IMR-90 (cell line): ENCODE measurements around the gene HNRNPR.

Experiments used
- BHLHE40 ChIP-seq: fragments of 150-350 bp; IDR thresholded peaks from 2 replicates; pipeline ENCODE4 v1.6.1; 2016; ENCODE audit warnings: mild to moderate bottlenecking, low read depth, low read length
- CHD1 ChIP-seq: IDR thresholded peaks from 2 replicates; pipeline ENCODE4 v1.6.1; 2012; ENCODE audit warnings: low read depth, low read length, improper control_type of control experiment
- FOS ChIP-seq: fragments of 150-350 bp; IDR thresholded peaks from 2 replicates; pipeline ENCODE4 v1.6.1; 2016; ENCODE audit warnings: low read depth, low read length
- MAZ ChIP-seq: IDR thresholded peaks from 2 replicates; pipeline ENCODE4 v1.6.1; 2012; ENCODE audit warnings: low read depth, mild to moderate bottlenecking, low read length, improper control_type of control experiment, moderate library complexity, borderline replicate concordance
- MXI1 ChIP-seq: IDR thresholded peaks from 2 replicates; pipeline ENCODE4 v1.6.1; 2012; ENCODE audit warnings: low read depth, mild to moderate bottlenecking, low read length, moderate library complexity, borderline replicate concordance
- POLR2A ChIP-seq: IDR thresholded peaks from 2 replicates; pipeline ENCODE4 v1.6.1; 2012; ENCODE audit warnings: mild to moderate bottlenecking, low read depth, low read length
- RAD21 ChIP-seq: IDR thresholded peaks from 2 replicates; pipeline ENCODE4 v1.6.1; 2012; ENCODE audit warnings: low read length, improper control_type of control experiment
- RFX5 ChIP-seq: IDR thresholded peaks from 2 replicates; pipeline ENCODE4 v1.8.0; 2012; ENCODE audit warnings: low read depth, mild to moderate bottlenecking, low read length, moderate library complexity
- SMC3 ChIP-seq: fragments of 150-350 bp; IDR thresholded peaks from 2 replicates; pipeline ENCODE4 v1.6.1; 2016; ENCODE audit warnings: low read depth, mild to moderate bottlenecking, antibody characterized with exemption, low read length, moderate library complexity
- TF ChIP-seq, protein P1 (sequence below): conservative IDR thresholded peaks from 2 replicates; pipeline ENCODE4 v1.5.1; 2012; ENCODE audit warnings: mild to moderate bottlenecking, low read depth, low read length, improper control_type of control experiment

DNA sequence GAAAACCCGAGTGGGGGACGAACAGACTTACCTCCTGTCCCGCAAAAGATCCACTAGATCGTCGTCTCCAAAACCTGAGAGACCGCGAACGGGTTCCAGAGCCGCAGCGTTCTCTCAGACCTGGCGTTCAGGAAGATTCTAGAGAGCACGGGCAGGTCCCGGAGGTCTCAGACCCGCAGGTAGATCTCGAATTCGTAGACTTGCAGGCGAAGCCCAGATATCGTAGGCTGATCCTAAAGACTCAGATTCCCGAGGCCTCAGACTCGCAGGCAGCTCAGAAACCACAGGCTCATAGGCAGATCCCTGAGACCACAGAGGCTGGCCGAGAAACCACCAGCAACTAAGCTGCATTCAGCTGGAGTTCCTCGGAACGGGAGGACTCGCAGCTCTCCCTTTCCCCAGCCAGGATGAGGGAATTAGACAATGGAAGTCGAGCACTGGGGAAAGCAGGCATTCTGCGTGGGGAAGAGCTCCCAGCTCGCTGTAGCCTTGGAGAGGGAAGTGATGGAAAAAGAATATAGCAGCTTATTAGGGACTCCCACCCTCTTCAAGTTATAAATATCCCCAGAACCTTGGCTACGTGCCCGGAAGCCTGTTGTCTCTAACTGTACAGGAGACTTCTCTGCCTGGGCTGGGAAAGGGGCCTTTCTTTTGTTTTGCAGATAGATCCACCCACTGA, 25.4 kb upstream of the HNRNPR start, which contains the start of gene ZNF436:
- no peak for TF ChIP-seq BHLHE40
- no peak for TF ChIP-seq CHD1
- TF ChIP-seq, protein P1, sequence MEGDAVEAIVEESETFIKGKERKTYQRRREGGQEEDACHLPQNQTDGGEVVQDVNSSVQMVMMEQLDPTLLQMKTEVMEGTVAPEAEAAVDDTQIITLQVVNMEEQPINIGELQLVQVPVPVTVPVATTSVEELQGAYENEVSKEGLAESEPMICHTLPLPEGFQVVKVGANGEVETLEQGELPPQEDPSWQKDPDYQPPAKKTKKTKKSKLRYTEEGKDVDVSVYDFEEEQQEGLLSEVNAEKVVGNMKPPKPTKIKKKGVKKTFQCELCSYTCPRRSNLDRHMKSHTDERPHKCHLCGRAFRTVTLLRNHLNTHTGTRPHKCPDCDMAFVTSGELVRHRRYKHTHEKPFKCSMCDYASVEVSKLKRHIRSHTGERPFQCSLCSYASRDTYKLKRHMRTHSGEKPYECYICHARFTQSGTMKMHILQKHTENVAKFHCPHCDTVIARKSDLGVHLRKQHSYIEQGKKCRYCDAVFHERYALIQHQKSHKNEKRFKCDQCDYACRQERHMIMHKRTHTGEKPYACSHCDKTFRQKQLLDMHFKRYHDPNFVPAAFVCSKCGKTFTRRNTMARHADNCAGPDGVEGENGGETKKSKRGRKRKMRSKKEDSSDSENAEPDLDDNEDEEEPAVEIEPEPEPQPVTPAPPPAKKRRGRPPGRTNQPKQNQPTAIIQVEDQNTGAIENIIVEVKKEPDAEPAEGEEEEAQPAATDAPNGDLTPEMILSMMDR, result no peak
- no peak for TF ChIP-seq MXI1
- TF ChIP-seq SMC3, result no peak
- TF ChIP-seq RAD21, result no peak; the same call in 1 of the 2 replicates
- no peak for TF ChIP-seq RFX5
- TF ChIP-seq FOS, result no peak
- TF ChIP-seq POLR2A, result peak; percentile 50
- TF ChIP-seq MAZ, result no peak; the same call in 1 of the 2 replicates
